HG03521 (cell line): ENCODE results near the gene RNF7.
"Not testable (repeated sequence)": the region's sequence is repeated elsewhere in the genome, so short reads cannot be mapped to it uniquely, and the experiment has no call there.

Experiments used
- ATAC-seq: cut with Tn5 transposase; IDR thresholded peaks from one replicate; pipeline ENCODE4 v1.9.1; 2021; ENCODE audit warnings: mild to moderate bottlenecking, moderate library complexity; ENCODE audit not compliant: unreplicated experiment

RNF7 gene

DNA sequence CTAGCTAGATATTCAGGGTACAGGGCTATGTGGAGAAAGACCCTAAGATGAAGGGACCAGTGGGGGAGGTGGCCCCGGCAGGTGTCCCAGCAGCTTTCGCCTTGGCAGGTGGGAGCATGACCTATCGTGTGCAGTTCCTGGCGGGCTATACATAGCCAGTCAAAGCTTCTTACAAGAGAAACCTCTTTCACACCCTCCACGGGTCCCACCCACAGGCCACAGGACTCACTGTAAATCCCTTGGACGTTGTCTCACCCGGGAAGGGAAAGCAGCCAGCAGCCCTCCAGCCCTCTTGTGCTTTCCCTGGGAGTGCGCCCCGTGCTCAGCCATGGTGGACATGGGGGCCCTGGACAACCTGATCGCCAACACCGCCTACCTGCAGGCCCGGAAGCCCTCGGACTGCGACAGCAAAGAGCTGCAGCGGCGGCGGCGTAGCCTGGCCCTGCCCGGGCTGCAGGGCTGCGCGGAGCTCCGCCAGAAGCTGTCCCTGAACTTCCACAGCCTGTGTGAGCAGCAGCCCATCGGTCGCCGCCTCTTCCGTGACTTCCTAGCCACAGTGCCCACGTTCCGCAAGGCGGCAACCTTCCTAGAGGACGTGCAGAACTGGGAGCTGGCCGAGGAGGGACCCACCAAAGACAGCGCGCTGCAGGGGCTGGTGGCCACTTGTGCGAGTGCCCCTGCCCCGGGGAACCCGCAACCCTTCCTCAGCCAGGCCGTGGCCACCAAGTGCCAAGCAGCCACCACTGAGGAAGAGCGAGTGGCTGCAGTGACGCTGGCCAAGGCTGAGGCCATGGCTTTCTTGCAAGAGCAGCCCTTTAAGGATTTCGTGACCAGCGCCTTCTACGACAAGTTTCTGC is 40.1 kb downstream of the RNF7 start:
- ATAC-seq, result no peak

DNA sequence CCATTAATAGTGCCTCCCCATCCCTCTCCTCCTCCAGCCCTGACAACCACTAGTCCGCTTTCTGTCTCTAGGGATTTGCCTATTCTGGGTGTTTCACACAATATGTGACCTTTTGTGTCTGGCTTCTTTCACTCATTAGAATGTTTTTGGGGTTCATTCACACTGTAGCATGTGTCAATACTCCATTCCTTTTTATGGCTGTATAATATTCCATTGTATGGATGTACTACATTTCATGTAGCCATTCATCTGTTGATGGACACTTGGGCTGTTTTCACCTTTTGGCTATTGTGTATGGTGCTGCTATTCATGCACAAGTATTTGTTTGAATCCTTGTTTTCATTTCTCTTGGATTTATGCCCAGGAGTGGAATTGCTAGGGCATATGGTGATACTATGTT is 41.6 kb downstream of the RNF7 start:
- no peak for ATAC-seq

- no peak for ATAC-seq
These were observed 44.4 kb downstream of the RNF7 start for GRCh38 chr3:141782386-141782932.

- no peak for ATAC-seq
These were observed 45.5 kb downstream of the RNF7 start for GRCh38 chr3:141783632-141784031.

- no peak for ATAC-seq
These were observed 46.0 kb downstream of the RNF7 start for GRCh38 chr3:141784096-141784495.

DNA sequence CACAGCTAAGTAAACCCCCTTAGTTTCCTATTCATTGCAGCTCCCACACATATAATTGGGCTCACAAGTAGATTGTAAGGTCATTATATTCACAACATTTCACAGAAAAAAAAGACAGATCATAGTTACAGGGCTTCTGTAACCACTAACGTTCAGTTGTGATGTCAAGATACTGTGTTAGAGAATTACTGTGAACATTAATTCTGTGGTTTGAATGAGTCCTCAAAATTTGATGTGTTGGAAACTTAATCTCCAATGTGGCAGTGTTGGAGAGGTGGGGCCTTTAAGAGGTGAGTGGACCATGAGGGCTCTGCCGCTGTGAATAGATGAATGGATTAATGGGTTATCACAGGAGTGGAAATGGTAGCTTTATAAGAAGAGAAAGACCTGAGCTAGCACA is 46.4 kb downstream of the RNF7 start:
- no peak for ATAC-seq

- ATAC-seq, result no peak
These were observed 50.1 kb downstream of the RNF7 start for GRCh38 chr3:141788149-141788548.

- ATAC-seq, result not testable (repeated sequence)
These were observed 50.7 kb downstream of the RNF7 start for GRCh38 chr3:141788750-141789149.

- no peak for ATAC-seq
These were observed 51.2 kb downstream of the RNF7 start for GRCh38 chr3:141789281-141789680.

GRCh38 chr3:141790171-141790570 is 52.1 kb downstream of the RNF7 start:
- no peak for ATAC-seq

- ATAC-seq, result no peak
These were observed 54.4 kb downstream of the RNF7 start for GRCh38 chr3:141792495-141792894.

DNA sequence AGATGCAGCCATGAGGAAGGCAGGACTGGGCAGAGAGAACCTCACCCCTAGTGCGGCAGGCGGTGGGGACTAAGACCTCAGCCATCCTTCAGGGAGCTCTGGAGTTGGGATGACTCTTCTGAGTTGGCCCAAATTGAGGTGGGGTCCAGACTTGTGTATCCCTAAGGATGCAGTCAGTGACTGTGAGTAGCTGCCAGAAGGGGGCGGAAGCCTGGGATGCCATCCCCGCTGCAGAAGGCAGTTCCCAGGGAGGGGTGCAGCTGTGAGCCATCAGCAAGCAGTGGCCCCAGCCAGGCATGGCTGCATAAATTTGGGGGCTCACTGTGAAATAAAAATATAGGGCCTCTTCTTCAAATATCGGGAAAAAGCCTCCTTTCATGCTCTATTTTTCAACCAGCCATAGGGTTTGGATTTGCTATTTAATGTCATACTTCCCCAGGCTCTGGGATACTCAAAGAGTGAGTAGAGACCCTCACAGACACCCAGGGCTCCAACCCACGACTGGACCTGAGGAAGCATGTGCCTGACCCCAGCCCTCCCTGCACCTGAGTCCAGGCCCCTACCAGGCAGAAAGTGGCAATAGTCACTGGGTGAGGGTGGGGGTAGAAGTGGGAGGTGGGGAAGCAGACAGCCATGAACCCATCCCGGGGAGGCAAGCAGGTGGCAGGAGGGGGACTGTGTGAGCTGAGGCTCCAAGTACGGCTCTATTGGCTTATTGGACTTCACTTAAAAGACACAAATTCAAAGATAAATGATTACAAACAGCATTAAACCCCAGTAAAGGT is 55.6 kb downstream of the RNF7 start:
- ATAC-seq, result no peak

DNA sequence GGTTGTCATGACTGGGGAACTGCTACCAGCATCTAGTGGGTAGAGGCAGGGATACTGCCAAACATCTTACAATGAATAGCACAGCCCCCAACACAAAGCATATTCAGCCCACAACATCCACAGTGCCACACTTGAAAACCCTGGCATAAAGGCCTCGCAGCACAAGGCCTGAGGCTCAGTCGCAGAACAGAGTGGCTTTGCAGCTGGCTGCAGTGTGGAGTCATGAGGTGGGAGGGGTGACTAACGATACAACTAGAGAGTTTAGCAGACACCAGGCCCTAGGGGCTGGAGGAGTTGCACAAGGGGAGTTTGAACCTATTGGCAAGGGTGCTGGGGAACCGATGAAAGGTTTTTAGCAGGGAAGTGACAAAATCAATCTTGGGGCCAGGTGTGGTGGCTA is 57.2 kb downstream of the RNF7 start:
- ATAC-seq, result no peak

GRCh38 chr3:141795741-141796080 is 57.6 kb downstream of the RNF7 start:
- no peak for ATAC-seq

DNA sequence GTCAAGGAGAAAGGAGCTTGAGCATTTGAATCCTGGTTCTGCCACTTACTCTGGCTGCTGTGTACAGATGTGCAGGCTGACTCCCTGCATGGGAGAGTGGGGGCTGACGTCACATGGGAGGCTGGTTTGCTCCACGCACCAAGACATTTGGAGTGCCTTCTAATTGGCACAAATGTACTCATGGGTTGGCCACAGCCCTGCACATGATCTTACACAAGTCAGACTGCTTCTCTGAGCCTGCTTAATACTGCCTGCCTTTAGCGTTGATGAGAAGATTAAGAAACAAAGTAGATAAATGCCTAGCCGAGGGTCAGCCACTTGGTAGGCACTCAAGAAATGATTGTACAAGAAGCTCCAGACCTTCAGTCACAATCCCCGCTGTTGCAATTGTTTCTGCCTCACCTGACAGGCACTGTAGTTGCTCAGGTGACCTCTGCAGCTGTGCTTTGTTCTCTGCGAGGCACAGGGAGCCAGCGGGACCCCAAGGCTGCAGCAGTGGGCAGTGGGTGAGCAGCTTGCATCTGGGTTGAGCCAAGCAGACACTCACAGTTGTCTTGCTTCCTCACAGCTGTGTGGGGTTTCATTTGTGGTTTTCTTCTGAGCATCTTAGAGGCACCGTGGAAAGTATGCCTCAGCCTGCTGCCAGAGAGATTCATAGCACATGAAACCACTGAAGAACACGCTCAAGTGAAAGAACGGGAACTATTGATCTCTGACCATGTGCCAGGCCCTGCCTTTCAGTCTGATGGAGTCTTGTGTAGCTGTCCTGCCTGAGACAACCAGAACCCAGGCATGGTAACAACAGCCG is 58.2 kb downstream of the RNF7 start:
- peak; percentile 93 for ATAC-seq
